GM12801 (cell line): ENCODE results near the gene ARHGAP12.

Source experiments
- TF ChIP-seq, protein P1 (sequence below): IDR thresholded peaks from one replicate; pipeline ENCODE4 v1.5.1; 2011; ENCODE audit warnings: control low read depth; ENCODE audit not compliant: insufficient read length; ENCODE audit errors: extremely low read depth

The ARHGAP12 gene

DNA sequence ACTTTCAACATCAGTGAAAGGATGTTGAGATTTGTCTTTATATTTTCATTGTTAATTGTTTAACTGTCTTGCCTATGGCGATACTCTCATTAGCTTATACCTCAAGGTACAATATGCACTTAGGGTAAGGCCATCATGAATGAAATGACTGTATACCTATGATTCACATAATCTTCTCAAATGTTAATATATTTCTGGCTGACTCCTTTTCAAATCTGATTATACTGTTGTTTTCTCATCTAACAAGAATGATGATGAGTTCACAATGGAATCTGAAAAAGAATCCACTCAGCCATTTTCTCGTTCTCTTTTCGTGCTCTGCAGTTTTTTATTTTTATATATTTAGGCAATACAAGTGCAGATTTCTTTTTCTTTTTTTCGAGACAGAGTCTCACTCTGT is 159.1 kb downstream of the ARHGAP12 start:
- TF ChIP-seq, protein P1, sequence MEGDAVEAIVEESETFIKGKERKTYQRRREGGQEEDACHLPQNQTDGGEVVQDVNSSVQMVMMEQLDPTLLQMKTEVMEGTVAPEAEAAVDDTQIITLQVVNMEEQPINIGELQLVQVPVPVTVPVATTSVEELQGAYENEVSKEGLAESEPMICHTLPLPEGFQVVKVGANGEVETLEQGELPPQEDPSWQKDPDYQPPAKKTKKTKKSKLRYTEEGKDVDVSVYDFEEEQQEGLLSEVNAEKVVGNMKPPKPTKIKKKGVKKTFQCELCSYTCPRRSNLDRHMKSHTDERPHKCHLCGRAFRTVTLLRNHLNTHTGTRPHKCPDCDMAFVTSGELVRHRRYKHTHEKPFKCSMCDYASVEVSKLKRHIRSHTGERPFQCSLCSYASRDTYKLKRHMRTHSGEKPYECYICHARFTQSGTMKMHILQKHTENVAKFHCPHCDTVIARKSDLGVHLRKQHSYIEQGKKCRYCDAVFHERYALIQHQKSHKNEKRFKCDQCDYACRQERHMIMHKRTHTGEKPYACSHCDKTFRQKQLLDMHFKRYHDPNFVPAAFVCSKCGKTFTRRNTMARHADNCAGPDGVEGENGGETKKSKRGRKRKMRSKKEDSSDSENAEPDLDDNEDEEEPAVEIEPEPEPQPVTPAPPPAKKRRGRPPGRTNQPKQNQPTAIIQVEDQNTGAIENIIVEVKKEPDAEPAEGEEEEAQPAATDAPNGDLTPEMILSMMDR, result no peak

DNA sequence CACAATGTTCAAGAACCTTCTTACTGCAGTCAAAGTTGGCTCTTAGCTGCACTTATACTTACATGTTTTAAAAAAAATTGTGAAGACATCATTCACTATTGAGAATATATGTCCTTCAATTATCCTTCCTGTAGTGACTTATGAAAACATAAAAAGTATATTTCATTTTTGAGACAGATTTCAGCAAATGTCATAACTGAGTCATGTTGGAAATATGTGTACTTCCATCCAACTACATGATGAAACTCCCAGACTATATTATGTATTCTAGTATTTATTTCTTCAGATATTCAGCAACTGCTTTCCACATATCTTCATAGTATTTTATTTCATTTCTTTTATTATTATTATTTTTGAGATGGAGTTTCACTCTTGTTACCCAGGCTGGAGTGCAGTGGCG is 160.2 kb downstream of the ARHGAP12 start:
- TF ChIP-seq, protein P1, result no peak

DNA sequence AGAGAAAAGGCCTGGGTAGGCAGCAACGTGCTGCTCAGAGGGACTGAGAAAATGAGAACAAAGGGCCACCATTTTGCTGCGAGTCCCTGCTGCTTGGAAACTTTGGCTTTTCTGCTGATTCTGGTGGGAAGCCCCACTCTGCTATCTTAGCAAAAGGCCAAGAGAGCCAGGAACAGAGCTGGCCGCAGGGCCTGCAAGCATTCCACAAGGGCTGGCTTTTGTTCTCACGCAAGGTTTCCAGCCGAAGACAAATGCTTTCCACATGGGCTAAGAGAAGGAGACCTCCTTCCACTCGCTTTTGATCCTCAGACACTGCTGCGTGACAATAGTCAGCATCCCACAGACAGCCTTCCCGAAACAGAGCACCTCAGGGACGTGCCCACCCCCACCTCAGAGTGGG is 163.1 kb downstream of the ARHGAP12 start:
- TF ChIP-seq, protein P1, result no peak

DNA sequence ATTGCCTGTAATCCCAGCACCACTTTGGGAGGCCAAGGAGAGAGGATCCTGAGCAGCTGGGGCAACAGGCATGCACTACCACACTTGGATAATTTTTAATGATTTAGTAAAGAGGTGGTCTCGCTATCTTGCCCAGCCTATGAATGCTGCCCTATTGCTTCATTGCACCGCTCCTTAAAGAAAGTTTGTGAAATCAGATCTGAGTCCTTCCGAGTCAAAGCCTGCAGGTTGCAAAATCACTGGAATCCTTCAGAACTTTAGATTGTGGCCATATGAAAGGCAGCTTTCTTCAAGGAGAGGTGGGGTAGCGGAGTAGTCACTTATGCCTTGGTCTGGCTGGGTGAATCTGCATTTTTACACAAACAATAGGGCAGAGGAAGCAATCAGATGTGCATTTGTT is 166.3 kb downstream of the ARHGAP12 start:
- TF ChIP-seq, protein P1, result no peak

DNA sequence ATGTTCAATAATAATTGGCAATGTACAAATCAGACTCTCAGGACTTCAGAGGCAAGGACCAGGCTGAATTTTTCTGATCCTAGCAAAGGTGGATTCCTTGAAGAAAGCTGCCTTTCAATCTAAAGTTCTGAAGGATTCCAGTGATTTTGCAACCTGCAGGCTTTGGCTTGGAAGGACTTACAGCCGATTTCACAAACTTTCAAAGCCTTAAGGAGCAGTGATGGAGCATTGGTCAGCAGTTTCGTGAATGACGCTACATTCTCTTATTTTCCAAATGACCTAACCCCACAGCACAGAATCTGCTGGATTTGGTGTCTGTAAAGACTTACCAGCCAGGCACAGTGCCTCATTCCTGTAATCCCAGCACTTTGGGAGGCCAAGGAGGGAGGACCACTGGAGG is 167.5 kb downstream of the ARHGAP12 start:
- TF ChIP-seq, protein P1, result no peak

DNA sequence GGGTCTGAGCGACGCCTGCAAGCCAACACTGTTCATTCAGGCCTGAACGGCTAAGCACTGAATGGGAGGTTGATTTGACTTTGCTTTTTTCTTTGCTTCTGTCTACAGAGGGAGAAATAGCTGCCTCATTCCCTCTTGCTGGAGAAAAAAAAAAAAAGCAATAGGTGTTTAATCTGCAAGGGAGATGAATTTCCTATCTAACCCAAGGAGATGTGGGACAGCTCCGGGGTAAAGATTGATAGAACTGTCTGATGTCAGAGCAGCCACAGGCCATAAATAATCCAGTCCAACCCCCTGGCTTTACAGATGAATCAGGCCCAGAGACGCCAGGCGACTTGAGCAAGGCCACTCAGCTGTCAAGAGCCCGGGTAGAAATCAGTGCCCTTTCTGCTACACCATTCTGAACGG is 168.0 kb downstream of the ARHGAP12 start:
- TF ChIP-seq, protein P1, result no peak

DNA sequence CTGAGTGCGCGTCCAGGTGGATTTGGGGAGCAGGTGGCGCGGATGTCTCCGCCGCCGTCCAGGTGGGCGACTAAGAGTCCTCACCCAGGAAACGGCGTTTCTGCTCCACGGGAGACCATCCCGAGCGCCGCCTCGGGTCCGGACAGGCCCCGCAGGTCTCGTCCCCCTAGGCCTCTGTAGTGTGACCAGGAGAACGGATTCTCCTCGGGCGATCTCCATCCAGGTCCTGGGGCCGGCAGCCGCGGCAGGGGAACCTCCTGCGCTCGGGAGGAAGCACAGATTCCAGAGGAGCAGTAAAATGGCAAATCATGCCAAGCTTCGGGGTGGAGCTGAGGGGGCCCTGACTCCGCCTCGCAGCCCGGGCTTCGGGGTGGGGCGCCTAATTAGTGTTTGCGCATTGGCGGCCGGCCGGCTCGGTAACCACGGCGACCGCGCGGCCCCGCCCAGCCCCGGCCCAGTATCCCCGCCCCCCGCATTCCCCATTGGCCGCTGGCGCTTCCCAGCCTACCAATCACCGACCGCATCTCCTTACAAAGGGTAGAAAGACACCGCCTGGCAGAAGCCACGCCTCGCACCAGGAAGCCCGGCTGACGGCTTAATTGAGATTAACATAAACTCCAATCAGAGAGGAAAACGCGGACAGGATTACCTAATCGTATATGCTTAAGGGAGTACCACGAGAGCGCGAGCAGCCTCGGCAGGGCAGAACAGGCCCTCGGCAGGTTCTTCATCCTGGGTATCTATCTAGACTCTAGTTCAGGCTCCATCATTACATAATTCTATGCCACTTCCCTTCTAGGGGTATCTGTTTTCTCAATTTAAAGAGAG is 168.6 kb downstream of the ARHGAP12 start:
- TF ChIP-seq, protein P1, result no peak
